ENCODE data around the gene EML2.
A peak's percentile ranks its signal among the peaks of the same experiment; 100 is the strongest.
"Not testable (repeated sequence)": the region's sequence is repeated elsewhere in the genome, so short reads cannot be mapped to it uniquely, and the experiment has no call there.

The EML2 gene, protein sequence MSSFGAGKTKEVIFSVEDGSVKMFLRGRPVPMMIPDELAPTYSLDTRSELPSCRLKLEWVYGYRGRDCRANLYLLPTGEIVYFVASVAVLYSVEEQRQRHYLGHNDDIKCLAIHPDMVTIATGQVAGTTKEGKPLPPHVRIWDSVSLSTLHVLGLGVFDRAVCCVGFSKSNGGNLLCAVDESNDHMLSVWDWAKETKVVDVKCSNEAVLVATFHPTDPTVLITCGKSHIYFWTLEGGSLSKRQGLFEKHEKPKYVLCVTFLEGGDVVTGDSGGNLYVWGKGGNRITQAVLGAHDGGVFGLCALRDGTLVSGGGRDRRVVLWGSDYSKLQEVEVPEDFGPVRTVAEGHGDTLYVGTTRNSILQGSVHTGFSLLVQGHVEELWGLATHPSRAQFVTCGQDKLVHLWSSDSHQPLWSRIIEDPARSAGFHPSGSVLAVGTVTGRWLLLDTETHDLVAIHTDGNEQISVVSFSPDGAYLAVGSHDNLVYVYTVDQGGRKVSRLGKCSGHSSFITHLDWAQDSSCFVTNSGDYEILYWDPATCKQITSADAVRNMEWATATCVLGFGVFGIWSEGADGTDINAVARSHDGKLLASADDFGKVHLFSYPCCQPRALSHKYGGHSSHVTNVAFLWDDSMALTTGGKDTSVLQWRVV

DNA sequence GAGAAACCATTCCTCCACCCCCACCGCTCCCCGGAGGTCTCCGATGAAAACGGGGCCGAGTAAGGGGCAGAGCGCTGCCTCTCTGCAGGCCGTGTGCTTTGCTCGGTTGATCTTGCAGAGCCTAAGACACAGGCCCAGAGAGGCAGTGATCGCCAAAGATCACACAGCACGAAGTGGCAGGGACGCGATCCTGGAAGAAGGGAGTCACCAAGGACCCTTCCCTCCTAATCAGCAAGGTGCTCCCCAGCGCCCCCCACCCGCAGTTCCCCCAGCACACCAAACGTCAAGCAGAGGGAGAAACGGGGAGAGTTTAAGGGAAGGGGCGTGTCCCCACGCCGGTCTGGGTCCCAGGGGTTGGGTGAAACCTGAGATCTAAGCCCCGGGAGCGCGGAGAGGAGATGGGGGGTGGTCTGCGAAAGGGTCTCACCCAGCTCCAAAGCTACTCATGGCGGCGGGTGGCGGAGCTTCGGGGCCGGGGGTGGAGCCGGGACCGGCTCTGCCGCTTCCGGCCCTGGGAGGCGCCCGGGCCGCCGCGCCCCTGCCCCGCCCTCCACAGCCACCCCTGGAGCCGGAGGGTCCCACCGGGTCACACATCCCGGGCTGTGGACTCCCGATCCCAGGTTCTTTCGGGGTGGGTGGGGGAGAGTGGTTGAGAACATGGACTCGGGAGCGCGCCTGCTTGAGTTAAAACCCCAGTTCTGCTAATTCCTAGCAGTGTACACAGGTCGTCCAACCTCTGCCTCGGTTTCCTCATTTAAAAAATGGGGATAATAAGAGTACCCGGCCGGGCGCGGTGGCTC is at the start of gene EML2:
TSS of gene EML2 (minus strand) at position 468 of the 800 bp plus-strand sequence. CDS start at position 447, 21 bp downstream.
- peaks cover 13% of the 10 kb centered on the region for H3K4me1 ChIP-seq (ENCODE audit: control insufficient read depth, insufficient read depth, low read length)
- H3K36me3 ChIP-seq (ENCODE audit: control insufficient read depth, insufficient read depth, low read length) = no peaks in the 10 kb centered on the region
- H3K9ac ChIP-seq (ENCODE audit: low read depth, low read length) = peak within 1 kb of the TSS; percentile 23
- no peaks in the 10 kb centered on the region for H3K27me3 ChIP-seq (ENCODE audit: control insufficient read depth, insufficient read depth, low read length)
- no peaks in the 10 kb centered on the region for H3K9me3 ChIP-seq (ENCODE audit: control insufficient read depth, insufficient read depth, low read length)
- H3K27ac ChIP-seq (ENCODE audit: low read depth, low read length) = peak within 1 kb of the TSS; percentile 69
- H3K4me3 ChIP-seq (ENCODE audit: low read depth, low read length) = peak within 1 kb of the TSS; percentile 72

DNA sequence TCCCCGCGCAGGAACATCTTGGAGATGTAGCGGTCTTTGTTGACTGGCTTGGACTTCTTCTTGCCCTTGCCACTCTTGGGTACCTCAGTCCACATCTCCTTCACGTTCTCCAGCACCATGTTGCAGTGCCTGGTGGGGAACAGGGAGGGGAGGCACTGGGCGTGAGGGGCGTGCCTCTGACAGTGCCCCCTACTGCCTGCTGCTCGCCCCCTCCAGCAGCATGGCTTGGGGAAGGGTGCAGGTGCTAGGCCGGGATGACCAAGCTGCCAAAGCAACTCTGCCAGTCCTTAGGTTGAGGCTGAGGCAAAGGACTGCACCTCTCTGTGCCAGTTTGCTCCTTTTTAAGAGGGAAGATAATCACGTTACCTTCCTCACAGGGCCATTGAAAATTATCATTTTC is 48.4 kb upstream of the EML2 start:
- Histone ChIP-seq H3K9ac (ENCODE audit: low read depth, low read length) (no peak overlapping the region), H3K36me3 (ENCODE audit: control insufficient read depth, insufficient read depth, low read length) (peaks cover 53% of the 10 kb centered on the region), H3K27me3 (ENCODE audit: control insufficient read depth, insufficient read depth, low read length) (no peaks in the 10 kb centered on the region), H3K27ac (ENCODE audit: low read depth, low read length) (no peak overlapping the region), H3K4me1 (ENCODE audit: control insufficient read depth, insufficient read depth, low read length) (no peaks in the 10 kb centered on the region), H3K9me3 (ENCODE audit: control insufficient read depth, insufficient read depth, low read length) (no peaks in the 10 kb centered on the region), H3K4me3 (ENCODE audit: low read depth, low read length) (no peak overlapping the region)

GRCh38 chr19:45685045-45685444 is 45.8 kb upstream of the EML2 start:
- not testable (repeated sequence) for H3K4me3 ChIP-seq (ENCODE audit: low read depth, low read length); H3K27ac ChIP-seq (ENCODE audit: low read depth, low read length); H3K9me3 ChIP-seq (ENCODE audit: control insufficient read depth, insufficient read depth, low read length); H3K27me3 ChIP-seq (ENCODE audit: control insufficient read depth, insufficient read depth, low read length); H3K9ac ChIP-seq (ENCODE audit: low read depth, low read length); H3K4me1 ChIP-seq (ENCODE audit: control insufficient read depth, insufficient read depth, low read length)
- peaks cover 53% of the 10 kb centered on the region for H3K36me3 ChIP-seq (ENCODE audit: control insufficient read depth, insufficient read depth, low read length)

DNA sequence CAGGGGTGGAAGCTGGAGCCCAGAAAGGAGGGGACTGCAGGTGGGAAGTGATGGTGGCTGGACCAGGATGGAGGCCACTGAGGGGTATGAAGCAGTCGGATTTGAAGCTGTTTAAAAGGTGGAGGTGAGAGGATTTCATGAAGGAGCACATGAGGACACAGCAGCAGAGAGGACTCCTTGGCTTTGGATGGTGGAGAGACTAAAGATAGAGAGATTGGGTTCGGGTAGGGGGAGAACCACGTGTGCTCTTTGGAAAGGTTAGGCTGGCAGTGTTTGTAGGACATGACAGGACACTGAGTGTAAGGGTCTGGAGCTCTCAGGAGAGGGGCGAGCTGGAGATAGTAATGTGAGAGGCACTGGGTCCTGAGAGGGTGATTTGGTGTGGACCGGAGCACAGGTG is 43.7 kb upstream of the EML2 start:
- Histone ChIP-seq H3K27ac (ENCODE audit: low read depth, low read length) (no peak overlapping the region), H3K4me1 (ENCODE audit: control insufficient read depth, insufficient read depth, low read length) (no peaks in the 10 kb centered on the region), H3K27me3 (ENCODE audit: control insufficient read depth, insufficient read depth, low read length) (peaks cover 8% of the 10 kb centered on the region), H3K9me3 (ENCODE audit: control insufficient read depth, insufficient read depth, low read length) (no peaks in the 10 kb centered on the region), H3K4me3 (ENCODE audit: low read depth, low read length) (no peak overlapping the region), H3K9ac (ENCODE audit: low read depth, low read length) (no peak overlapping the region), H3K36me3 (ENCODE audit: control insufficient read depth, insufficient read depth, low read length) (peaks cover 39% of the 10 kb centered on the region)

GRCh38 chr19:45682117-45682516 is 42.9 kb upstream of the EML2 start:
- Histone ChIP-seq H3K27ac (ENCODE audit: low read depth, low read length) (no peak overlapping the region), H3K27me3 (ENCODE audit: control insufficient read depth, insufficient read depth, low read length) (peaks cover 8% of the 10 kb centered on the region), H3K9ac (ENCODE audit: low read depth, low read length) (no peak overlapping the region), H3K4me1 (ENCODE audit: control insufficient read depth, insufficient read depth, low read length) (no peaks in the 10 kb centered on the region), H3K36me3 (ENCODE audit: control insufficient read depth, insufficient read depth, low read length) (peaks cover 31% of the 10 kb centered on the region), H3K4me3 (ENCODE audit: low read depth, low read length) (peak overlapping the region; percentile 61), H3K9me3 (ENCODE audit: control insufficient read depth, insufficient read depth, low read length) (no peaks in the 10 kb centered on the region)

DNA sequence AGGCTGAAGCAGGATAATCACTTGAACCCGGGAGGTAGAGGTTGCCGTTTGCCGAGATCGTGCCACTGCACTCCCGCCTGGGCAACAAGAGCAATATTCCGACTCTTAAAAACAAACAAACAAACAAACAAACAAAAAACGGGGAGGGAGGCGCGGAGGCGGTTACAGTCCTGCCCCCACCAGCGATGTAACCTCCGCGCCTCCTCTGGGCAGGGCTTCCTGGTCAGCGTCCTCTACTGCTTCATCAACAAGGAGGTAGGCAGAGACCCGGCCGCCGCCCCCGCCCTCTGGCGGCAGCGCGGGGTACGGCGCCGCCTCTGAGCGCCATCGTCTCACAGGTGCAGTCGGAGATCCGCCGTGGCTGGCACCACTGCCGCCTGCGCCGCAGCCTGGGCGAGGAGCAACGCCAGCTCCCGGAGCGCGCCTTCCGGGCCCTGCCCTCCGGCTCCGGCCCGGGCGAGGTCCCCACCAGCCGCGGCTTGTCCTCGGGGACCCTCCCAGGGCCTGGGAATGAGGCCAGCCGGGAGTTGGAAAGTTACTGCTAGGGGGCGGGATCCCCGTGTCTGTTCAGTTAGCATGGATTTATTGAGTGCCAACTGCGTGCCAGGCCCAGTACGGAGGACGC is 42.3 kb upstream of the EML2 start:
- Histone ChIP-seq H3K4me3 (ENCODE audit: low read depth, low read length) (peak overlapping the region; percentile 61), H3K9me3 (ENCODE audit: control insufficient read depth, insufficient read depth, low read length) (no peaks in the 10 kb centered on the region), H3K27me3 (ENCODE audit: control insufficient read depth, insufficient read depth, low read length) (peaks cover 8% of the 10 kb centered on the region), H3K9ac (ENCODE audit: low read depth, low read length) (peak overlapping the region; percentile 24; the same call in 1 of the 2 replicates), H3K27ac (ENCODE audit: low read depth, low read length) (no peak overlapping the region), H3K4me1 (ENCODE audit: control insufficient read depth, insufficient read depth, low read length) (0 out of 2 replicates have a peak, but pooled peaks cover 3% of the 10 kb centered on the region), H3K36me3 (ENCODE audit: control insufficient read depth, insufficient read depth, low read length) (peaks cover 27% of the 10 kb centered on the region)

- Histone ChIP-seq H3K36me3 (ENCODE audit: control insufficient read depth, insufficient read depth, low read length) (no peaks in the 10 kb centered on the region), H3K4me1 (ENCODE audit: control insufficient read depth, insufficient read depth, low read length) (0 out of 2 replicates have a peak, but pooled peaks cover 3% of the 10 kb centered on the region), H3K9ac (ENCODE audit: low read depth, low read length) (peak overlapping the region; percentile 35; the same call in 1 of the 2 replicates), H3K4me3 (ENCODE audit: low read depth, low read length) (peak overlapping the region; percentile 78), H3K27ac (ENCODE audit: low read depth, low read length) (peak overlapping the region; percentile 45), H3K9me3 (ENCODE audit: control insufficient read depth, insufficient read depth, low read length) (no peaks in the 10 kb centered on the region), H3K27me3 (ENCODE audit: control insufficient read depth, insufficient read depth, low read length) (peaks cover 8% of the 10 kb centered on the region)
Observed at GRCh38 chr19:45677351-45678230, 38.4 kb upstream of the EML2 start.

DNA sequence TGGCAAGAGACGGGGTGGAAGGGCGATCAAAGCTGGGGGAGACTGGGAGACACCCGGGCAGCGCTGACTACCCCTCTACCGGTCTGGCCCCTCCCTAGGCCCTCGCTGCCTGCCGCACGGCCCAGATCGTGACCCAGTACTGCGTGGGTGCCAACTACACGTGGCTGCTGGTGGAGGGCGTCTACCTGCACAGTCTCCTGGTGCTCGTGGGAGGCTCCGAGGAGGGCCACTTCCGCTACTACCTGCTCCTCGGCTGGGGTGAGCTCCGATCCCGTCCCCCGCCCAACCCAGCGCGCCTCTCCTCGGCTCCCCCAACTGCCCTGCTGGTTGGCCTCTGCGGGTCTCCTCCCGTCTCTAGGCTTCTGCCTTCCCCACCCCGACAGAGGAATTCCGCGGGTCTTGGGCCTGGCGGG is 37.7 kb upstream of the EML2 start:
- H3K9ac ChIP-seq (ENCODE audit: low read depth, low read length) = no peak overlapping the region
- peaks cover 8% of the 10 kb centered on the region for H3K27me3 ChIP-seq (ENCODE audit: control insufficient read depth, insufficient read depth, low read length)
- no peaks in the 10 kb centered on the region for H3K36me3 ChIP-seq (ENCODE audit: control insufficient read depth, insufficient read depth, low read length)
- peak overlapping the region; percentile 78 for H3K4me3 ChIP-seq (ENCODE audit: low read depth, low read length)
- peak overlapping the region; percentile 12 for H3K27ac ChIP-seq (ENCODE audit: low read depth, low read length)
- H3K9me3 ChIP-seq (ENCODE audit: control insufficient read depth, insufficient read depth, low read length) = no peaks in the 10 kb centered on the region
- 0 out of 2 replicates have a peak, but pooled peaks cover 3% of the 10 kb centered on the region for H3K4me1 ChIP-seq (ENCODE audit: control insufficient read depth, insufficient read depth, low read length)

DNA sequence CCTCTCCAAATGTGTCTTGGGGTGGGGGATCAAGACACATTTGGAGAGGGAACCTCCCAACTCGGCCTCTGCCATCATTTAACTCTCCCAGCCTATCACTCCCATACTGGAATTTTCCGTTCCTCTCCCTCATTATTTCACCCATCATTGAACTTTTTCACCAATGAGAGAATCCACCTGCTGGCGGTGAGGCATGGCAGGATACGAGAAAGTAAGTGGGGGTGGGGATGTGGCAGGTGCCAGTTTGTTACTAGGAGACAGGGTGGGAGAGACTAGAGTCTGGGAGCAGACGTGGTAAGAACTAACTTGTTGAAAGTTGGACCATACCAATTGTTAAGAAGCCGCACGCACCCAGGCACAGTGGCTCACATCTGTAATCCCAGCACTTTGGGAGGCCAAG is 35.7 kb upstream of the EML2 start:
- peaks cover 16% of the 10 kb centered on the region for H3K27me3 ChIP-seq (ENCODE audit: control insufficient read depth, insufficient read depth, low read length)
- H3K4me3 ChIP-seq (ENCODE audit: low read depth, low read length) = no peak overlapping the region
- H3K27ac ChIP-seq (ENCODE audit: low read depth, low read length) = no peak overlapping the region
- no peaks in the 10 kb centered on the region for H3K9me3 ChIP-seq (ENCODE audit: control insufficient read depth, insufficient read depth, low read length)
- H3K9ac ChIP-seq (ENCODE audit: low read depth, low read length) = no peak overlapping the region
- H3K36me3 ChIP-seq (ENCODE audit: control insufficient read depth, insufficient read depth, low read length) = no peaks in the 10 kb centered on the region
- H3K4me1 ChIP-seq (ENCODE audit: control insufficient read depth, insufficient read depth, low read length) = 0 out of 2 replicates have a peak, but pooled peaks cover 7% of the 10 kb centered on the region

Data from HUES48 (cell line).